Neuronal stem cell (in vitro differentiated cells): Measurements from ENCODE around the gene SCCPDH.
"Not testable (repeated sequence)": the region's sequence is repeated elsewhere in the genome, so short reads cannot be mapped to it uniquely, and the experiment has no call there.

Experiments
- DNase-seq: peaks from one replicate; pipeline ENCODE4 v3.0.0-alpha.2; 2013; ENCODE audit warnings: low spot score
- H2AFZ ChIP-seq: one replicate; pipeline ENCODE4 v1.6.1; 2013; ENCODE audit warnings: mild to moderate bottlenecking, low read length, inconsistent platforms
- H2AK5ac ChIP-seq: 2 replicates; pipeline ENCODE4 v1.6.1; 2013; ENCODE audit warnings: low read depth, mild to moderate bottlenecking, inconsistent platforms, low read length, moderate library complexity, mixed read lengths
- H2BK120ac ChIP-seq: 2 replicates; pipeline ENCODE4 v1.6.1; 2013; ENCODE audit warnings: low read depth, mild to moderate bottlenecking, inconsistent platforms, low read length, moderate library complexity, mixed read lengths
- H2BK12ac ChIP-seq: one replicate; pipeline ENCODE4 v1.6.1; 2013; ENCODE audit warnings: low read length, inconsistent platforms
- H2BK15ac ChIP-seq: 2 replicates; pipeline ENCODE4 v1.6.1; 2013; ENCODE audit warnings: mild to moderate bottlenecking, low read length, inconsistent platforms, mixed read lengths
- H2BK5ac ChIP-seq: one replicate; pipeline ENCODE4 v1.6.1; 2013; ENCODE audit warnings: inconsistent platforms, mild to moderate bottlenecking, low read length, moderate library complexity
- H3K14ac ChIP-seq: one replicate; pipeline ENCODE4 v1.6.1; 2013; ENCODE audit warnings: low read length, inconsistent platforms
- H3K18ac ChIP-seq: 2 replicates; pipeline ENCODE4 v1.6.1; 2013; ENCODE audit warnings: low read length, inconsistent platforms
- H3K23ac ChIP-seq: 2 replicates; pipeline ENCODE4 v1.6.1; 2013; ENCODE audit warnings: low read depth, mild to moderate bottlenecking, mixed read lengths, low read length, inconsistent platforms; ENCODE audit not compliant: poor library complexity
- H3K27ac ChIP-seq: replicated peaks from 3 replicates; pipeline ENCODE4 v1.5.1; 2013; ENCODE audit warnings: low read length, inconsistent platforms
- H3K27me3 ChIP-seq, 3 experiments: 2 replicates each; pipeline ENCODE4 v1.6.1; 2013; ENCODE audit warnings: low read length in 3 of 3, mild to moderate bottlenecking in 2 of 3, inconsistent platforms in 1 of 3, low read depth in 1 of 3, mixed read lengths in 1 of 3, moderate library complexity in 1 of 3; ENCODE audit not compliant: control insufficient read depth in 3 of 3, insufficient read depth in 3 of 3
- H3K36me3 ChIP-seq, 2 donors: replicated peaks in 1 of 2; 2 replicates each; pipeline ENCODE4 v1.6.1; 2013; ENCODE audit warnings: low read length in 2 of 2; ENCODE audit not compliant: control insufficient read depth in 2 of 2, insufficient read depth in 2 of 2
- H3K4ac ChIP-seq: 2 replicates; pipeline ENCODE4 v1.6.1; 2013; ENCODE audit warnings: inconsistent platforms, mild to moderate bottlenecking, low read length, moderate library complexity
- H3K4me1 ChIP-seq, 2 donors: 1 replicate in 1 of 2; 2 replicates in 1 of 2; pipeline ENCODE4 v1.6.1; 2013; ENCODE audit warnings: low read length in 2 of 2, low read depth in 1 of 2; ENCODE audit not compliant: control insufficient read depth in 2 of 2, insufficient read depth in 1 of 2
- H3K4me2 ChIP-seq: one replicate; pipeline ENCODE4 v1.6.1; 2013; ENCODE audit warnings: mild to moderate bottlenecking, low read length, inconsistent platforms; ENCODE audit not compliant: insufficient read depth, poor library complexity, severe bottlenecking
- H3K4me3 ChIP-seq, 2 donors: 2 replicates each; pipeline ENCODE4 v1.5.1; 2013; ENCODE audit warnings: low read length in 2 of 2, mild to moderate bottlenecking in 2 of 2, inconsistent platforms in 1 of 2, moderate library complexity in 1 of 2
- H3K79me1 ChIP-seq: one replicate; pipeline ENCODE4 v1.6.1; 2013; ENCODE audit warnings: low read depth, mild to moderate bottlenecking, inconsistent platforms, low read length, moderate library complexity
- H3K9ac ChIP-seq: one replicate; pipeline ENCODE4 v1.6.1; 2013; ENCODE audit warnings: mild to moderate bottlenecking, low read depth, low read length, inconsistent platforms; ENCODE audit not compliant: poor library complexity
- H3K9me3 ChIP-seq, 2 donors: replicated peaks in 1 of 2; 2 replicates each; pipeline versions ENCODE3 to v1.6.1; 2013; ENCODE audit warnings: low read length in 2 of 2, mild to moderate bottlenecking in 2 of 2, inconsistent platforms in 1 of 2, low read depth in 1 of 2, mixed read lengths in 1 of 2, moderate library complexity in 1 of 2; ENCODE audit not compliant: control insufficient read depth in 2 of 2, insufficient read depth in 1 of 2
- H4K8ac ChIP-seq: one replicate; pipeline ENCODE4 v1.6.1; 2013; ENCODE audit warnings: low read depth, mild to moderate bottlenecking, inconsistent platforms, low read length, moderate library complexity
- H4K91ac ChIP-seq: one replicate; pipeline ENCODE4 v1.6.1; 2013; ENCODE audit warnings: low read length, low read depth, mild to moderate bottlenecking, inconsistent platforms; ENCODE audit not compliant: poor library complexity
- WGBS, 2 donors: extraction: QIAGEN DNeasy Blood & Tissue Kit; methylation state at CpG; one replicate each; pipeline ENCODE4 v1.1.7; 2013; ENCODE audit warnings: missing lambda C conversion rate in 2 of 2, mixed read lengths in 1 of 2; ENCODE audit not compliant: insufficient read length in 2 of 2, insufficient replicate concordance in 1 of 2; ENCODE audit errors: extremely low coverage in 2 of 2; 5-methylcytosine and 5-hydroxymethylcytosine counted together

SCCPDH gene

GRCh38 chr1:246731873-246732272, 7.7 kb downstream of the SCCPDH start:
- no CpG with 5 or more reads among the region's 3 CpGs for WGBS, 2 donors
- not testable (repeated sequence) for DNase-seq
- H3K36me3 ChIP-seq, result peaks cover 27 to 100% of the 10 kb centered on the region in 2 donors

GRCh38 chr1:246733704-246734103, 9.5 kb downstream of the SCCPDH start:
- H3K4me3 ChIP-seq, result no peak overlapping the region
- no peak overlapping the region for H3K14ac ChIP-seq
- no peak overlapping the region for H2BK5ac ChIP-seq
- H3K27ac ChIP-seq, result no peak overlapping the region
- H2BK15ac ChIP-seq, result no peak overlapping the region
- H2BK12ac ChIP-seq, result no peak overlapping the region
- H3K9me3 ChIP-seq, result peaks cover 2 to 23% of the 10 kb centered on the region in 2 donors
- H3K4me1 ChIP-seq, result no peaks in the 10 kb centered on the region
- no peak overlapping the region for H2AK5ac ChIP-seq
- no peak overlapping the region for H3K23ac ChIP-seq
- no peak overlapping the region for H3K4me2 ChIP-seq
- no peak overlapping the region for H3K9ac ChIP-seq
- no peak overlapping the region for H4K8ac ChIP-seq
- H4K91ac ChIP-seq, result no peak overlapping the region
- H3K27me3 ChIP-seq, result no peaks in the 10 kb centered on the region
- no peak for DNase-seq
- H3K79me1 ChIP-seq, result no peaks in the 10 kb centered on the region
- no peak overlapping the region for H2BK120ac ChIP-seq
- peaks cover 15 to 96% of the 10 kb centered on the region in 2 donors for H3K36me3 ChIP-seq
- no peak overlapping the region for H2AFZ ChIP-seq
- H3K4ac ChIP-seq, result no peak overlapping the region
- no peak overlapping the region for H3K18ac ChIP-seq

More at GRCh38 chr1:246731873-246732272, 7.7 kb downstream of the SCCPDH start:
- H3K27ac ChIP-seq, H2AFZ ChIP-seq, H3K9ac ChIP-seq, H3K23ac ChIP-seq, H2BK5ac ChIP-seq, H4K91ac ChIP-seq, H3K4me2 ChIP-seq, H2BK15ac ChIP-seq, H3K14ac ChIP-seq, H3K4me1 ChIP-seq, H2BK120ac ChIP-seq, H2AK5ac ChIP-seq, H4K8ac ChIP-seq, H3K4me3 ChIP-seq, H3K79me1 ChIP-seq, H3K4ac ChIP-seq, H3K27me3 ChIP-seq, H3K18ac ChIP-seq, H2BK12ac ChIP-seq: not testable (repeated sequence)
- peaks cover 4 to 37% of the 10 kb centered on the region in 2 donors for H3K9me3 ChIP-seq

GRCh38 chr1:246734866-246735265, 10.7 kb downstream of the SCCPDH start:
- Histone ChIP-seq H2BK12ac (no peak overlapping the region), H2BK15ac (no peak overlapping the region), H3K27me3 (no peaks in the 10 kb centered on the region), H4K8ac (no peak overlapping the region), H3K4ac (no peak overlapping the region), H3K4me2 (no peak overlapping the region), H3K4me1 (no peaks in the 10 kb centered on the region), H3K9ac (no peak overlapping the region), H3K79me1 (no peaks in the 10 kb centered on the region), H2AK5ac (no peak overlapping the region), H3K4me3 (no peak overlapping the region), H2AFZ (no peak overlapping the region), H2BK5ac (no peak overlapping the region), H2BK120ac (no peak overlapping the region), H3K9me3 (peaks cover 2 to 18% of the 10 kb centered on the region in 2 donors), H3K14ac (no peak overlapping the region), H3K27ac (no peak overlapping the region), H3K36me3 (peaks cover 16 to 96% of the 10 kb centered on the region in 2 donors), H3K18ac (no peak overlapping the region), H3K23ac (no peak overlapping the region), H4K91ac (no peak overlapping the region)
- WGBS, 2 donors, result no CpG with 5 or more reads among the region's 2 CpGs
- DNase-seq, result no peak

- no peak overlapping the region for H3K18ac ChIP-seq
- no peak overlapping the region for H2BK120ac ChIP-seq
- no peak overlapping the region for H3K27ac ChIP-seq
- no peak overlapping the region for H2AFZ ChIP-seq
- no peak for DNase-seq
- no peak overlapping the region for H3K4me3 ChIP-seq
- no peak overlapping the region for H2AK5ac ChIP-seq
- no peaks in the 10 kb centered on the region for H3K79me1 ChIP-seq
- no peak overlapping the region for H2BK5ac ChIP-seq
- H2BK15ac ChIP-seq, result no peak overlapping the region
- no peaks in the 10 kb centered on the region for H3K27me3 ChIP-seq
- no peak overlapping the region for H3K23ac ChIP-seq
- H3K36me3 ChIP-seq, result peaks cover 12 to 96% of the 10 kb centered on the region in 2 donors
- no peaks in the 10 kb centered on the region for H3K4me1 ChIP-seq
- H3K14ac ChIP-seq, result no peak overlapping the region
- H3K9ac ChIP-seq, result no peak overlapping the region
- no peak overlapping the region for H2BK12ac ChIP-seq
- no peak overlapping the region for H3K4me2 ChIP-seq
- H3K9me3 ChIP-seq, result peaks cover 2 to 19% of the 10 kb centered on the region in 2 donors
- H4K8ac ChIP-seq, result no peak overlapping the region
- H3K4ac ChIP-seq, result no peak overlapping the region
- no peak overlapping the region for H4K91ac ChIP-seq
- 100% methylated on average over 2 of the region's 5 CpGs; no CpG with 5 or more reads in 1 of the 2 donors for WGBS, 2 donors
Measured at GRCh38 chr1:246735735-246736134, 11.5 kb downstream of the SCCPDH start.
